Smooth muscle cell (in vitro differentiated cells): ENCODE measurements around the gene MYRF. TPM values are rescaled to one million over a fixed set of nuclear protein-coding genes. Genes with fewer than 3 reads are reported as not detected.

Experiments
- DNase-seq: peaks from one replicate; lab custom pipeline; 2025; ENCODE audit not compliant: unreplicated experiment; lab: John Stamatoyannopoulos, UW
- H2AFZ ChIP-seq: fragments of 200-600 bp; sonication (generic); 2 replicates; pipeline ENCODE4 v1.6.0; 2016; ENCODE audit warnings: antibody characterized with exemption, low read depth, mild to moderate bottlenecking
- H3F3A ChIP-seq: fragments of 200-600 bp; sonication (generic); 2 replicates; pipeline ENCODE4 v1.6.0; 2017; ENCODE audit warnings: antibody characterized with exemption, low read depth
- H3K27ac ChIP-seq: fragments of 200-600 bp; sonication (generic); 2 replicates; pipeline ENCODE4 v1.5.1; 2016; ENCODE audit warnings: low read depth, mild to moderate bottlenecking
- H3K27me3 ChIP-seq: fragments of 200-600 bp; sonication (generic); 2 replicates; pipeline ENCODE4 v1.6.1; 2016; ENCODE audit warnings: low read depth, mild to moderate bottlenecking
- H3K36me3 ChIP-seq: fragments of 200-600 bp; sonication (generic); 2 replicates; pipeline ENCODE4 v1.5.1; 2016; ENCODE audit warnings: low read depth
- H3K4me1 ChIP-seq: fragments of 200-600 bp; sonication (generic); 2 replicates; pipeline ENCODE4 v1.5.1; 2016; ENCODE audit warnings: low read depth
- H3K4me2 ChIP-seq: fragments of 200-600 bp; sonication (generic); 2 replicates; pipeline ENCODE4 v1.6.0; 2016; ENCODE audit warnings: mild to moderate bottlenecking
- H3K4me3 ChIP-seq: fragments of 200-600 bp; sonication (generic); 2 replicates; pipeline ENCODE4 v1.5.1; 2016; ENCODE audit warnings: mild to moderate bottlenecking
- H3K79me2 ChIP-seq: fragments of 200-600 bp; sonication (generic); 2 replicates; pipeline ENCODE4 v1.6.0; 2016; ENCODE audit warnings: low read depth, mild to moderate bottlenecking
- H3K9ac ChIP-seq: fragments of 200-600 bp; sonication (generic); 2 replicates; pipeline ENCODE4 v1.6.0; 2016; ENCODE audit warnings: low read depth
- H3K9me3 ChIP-seq: fragments of 200-600 bp; sonication (generic); replicated peaks from 2 replicates; pipeline ENCODE4 v1.5.1; 2016; ENCODE audit warnings: low read depth
- H4K20me1 ChIP-seq: fragments of 200-600 bp; sonication (generic); 2 replicates; pipeline ENCODE4 v1.6.0; 2016; ENCODE audit warnings: low read depth
- CTCF ChIP-seq: fragments of 200-600 bp; sonication (generic); IDR thresholded peaks from 2 replicates; pipeline ENCODE4 v1.5.1; 2017; ENCODE audit warnings: borderline replicate concordance, mild to moderate bottlenecking, antibody characterized with exemption; ENCODE audit not compliant: insufficient read depth, poor library complexity, severe bottlenecking
- WGBS: methylation state at CpG from one replicate; pipeline ENCODE4 v1.1.7; 2016; ENCODE audit warnings: low lambda C conversion rate; 5-methylcytosine and 5-hydroxymethylcytosine counted together
- polyA plus RNA-seq: library from polyadenylated mRNA; unstranded; fragments of >200 nt; fragmentation: Nextera tagmentation; extraction: Ambion mirVana; gene quantifications from 2 replicates; pipeline ENCODE4 v1.2.1, GENCODE V29; 2016
- total RNA-seq: library from RNA; depleted of rRNA; stranded (reverse); fragments of >200 nt; gene quantifications from 2 replicates; pipeline ENCODE4 v1.2.3, GENCODE V29; 2014

Gene MYRF
- total and polyA plus RNA-seq, 2 experiments from 2014 or later, result 11.1 to 13.7 TPM

GRCh38 chr11:61738776-61739175 lies 13.7 kb upstream of the MYRF start:
- no peak overlapping the region for H3K27ac ChIP-seq
- TF ChIP-seq CTCF, result no peak
- 85% methylated on average over 3 of the region's 7 CpGs for WGBS
- H2AFZ ChIP-seq, result no peak overlapping the region
- no peaks in the 10 kb centered on the region for H3K27me3 ChIP-seq
- no peak overlapping the region for H3K9ac ChIP-seq
- H3K4me1 ChIP-seq, result no peaks in the 10 kb centered on the region
- H4K20me1 ChIP-seq, result no peaks in the 10 kb centered on the region
- no peak overlapping the region for H3K4me2 ChIP-seq
- no peaks in the 10 kb centered on the region for H3F3A ChIP-seq
- DNase-seq, result no peak
- no peaks in the 10 kb centered on the region for H3K9me3 ChIP-seq
- no peaks in the 10 kb centered on the region for H3K36me3 ChIP-seq
- no peaks in the 10 kb centered on the region for H3K79me2 ChIP-seq
- no peak overlapping the region for H3K4me3 ChIP-seq

GRCh38 chr11:61739413-61739812 lies 13.0 kb upstream of the MYRF start:
- TF ChIP-seq CTCF, result no peak
- Histone ChIP-seq H3K27me3 (no peaks in the 10 kb centered on the region), H4K20me1 (no peaks in the 10 kb centered on the region), H3K79me2 (no peaks in the 10 kb centered on the region), H3K27ac (no peak overlapping the region), H2AFZ (no peak overlapping the region), H3K9me3 (no peaks in the 10 kb centered on the region), H3K36me3 (no peaks in the 10 kb centered on the region), H3K4me1 (no peaks in the 10 kb centered on the region), H3K4me3 (no peak overlapping the region), H3K4me2 (no peak overlapping the region), H3F3A (no peaks in the 10 kb centered on the region), H3K9ac (no peak overlapping the region)
- no peak for DNase-seq
- 96% methylated on average over 15 of the region's 15 CpGs for WGBS

- Histone ChIP-seq H3F3A (no peaks in the 10 kb centered on the region), H3K4me2 (no peak overlapping the region), H3K36me3 (no peaks in the 10 kb centered on the region), H3K27ac (no peak overlapping the region), H3K79me2 (no peaks in the 10 kb centered on the region), H2AFZ (no peak overlapping the region), H3K4me1 (no peaks in the 10 kb centered on the region), H3K4me3 (no peak overlapping the region), H3K9me3 (no peaks in the 10 kb centered on the region), H4K20me1 (no peaks in the 10 kb centered on the region), H3K27me3 (no peaks in the 10 kb centered on the region), H3K9ac (no peak overlapping the region)
- no peak for DNase-seq
- TF ChIP-seq CTCF, result no peak
- WGBS, result 86% methylated on average over 7 of the region's 7 CpGs
Measured at GRCh38 chr11:61739966-61740365, 12.5 kb upstream of the MYRF start.

- H3K27me3 ChIP-seq, result no peaks in the 10 kb centered on the region
- no peak overlapping the region for H2AFZ ChIP-seq
- H3K4me3 ChIP-seq, result no peak overlapping the region
- DNase-seq, result no peak
- H3K4me2 ChIP-seq, result no peak overlapping the region
- no peaks in the 10 kb centered on the region for H3K36me3 ChIP-seq
- H3K4me1 ChIP-seq, result no peaks in the 10 kb centered on the region
- no peak for TF ChIP-seq CTCF
- H4K20me1 ChIP-seq, result no peaks in the 10 kb centered on the region
- no peaks in the 10 kb centered on the region for H3K79me2 ChIP-seq
- H3F3A ChIP-seq, result no peaks in the 10 kb centered on the region
- H3K9ac ChIP-seq, result no peak overlapping the region
- no peaks in the 10 kb centered on the region for H3K9me3 ChIP-seq
- H3K27ac ChIP-seq, result no peak overlapping the region
- 76% methylated on average over 7 of the region's 7 CpGs for WGBS
Measured at GRCh38 chr11:61742391-61742790, 10.0 kb upstream of the MYRF start.
